ENCODE results near the gene SPATA9.

DNA sequence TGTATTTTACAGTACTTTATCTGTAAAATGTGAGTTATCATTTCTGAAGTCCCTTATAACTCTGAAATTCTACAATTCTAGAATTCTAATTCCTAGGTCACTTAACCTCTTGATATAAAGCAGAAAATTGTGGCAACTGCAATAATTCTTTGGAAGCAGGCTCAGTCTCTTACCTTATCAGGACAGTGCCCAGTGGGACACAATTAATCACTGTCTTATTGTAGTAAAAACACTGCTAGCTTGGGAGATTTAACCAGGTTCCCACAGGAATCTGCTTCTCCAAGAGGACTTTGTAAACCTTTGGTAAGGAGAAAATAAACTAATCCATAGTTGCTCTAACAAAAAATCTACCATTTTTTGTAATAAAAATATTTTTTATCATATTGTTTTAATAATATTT is 18.3 kb upstream of the SPATA9 start:
- no peak for TF ChIP-seq ZNF558 (tag by site-specific recombination; IDR thresholded peaks at IDR 0.05)
- TF ChIP-seq ZNF792 (tag by site-specific recombination; IDR thresholded peaks at IDR 0.05): no peak
- TF ChIP-seq, protein P1, sequence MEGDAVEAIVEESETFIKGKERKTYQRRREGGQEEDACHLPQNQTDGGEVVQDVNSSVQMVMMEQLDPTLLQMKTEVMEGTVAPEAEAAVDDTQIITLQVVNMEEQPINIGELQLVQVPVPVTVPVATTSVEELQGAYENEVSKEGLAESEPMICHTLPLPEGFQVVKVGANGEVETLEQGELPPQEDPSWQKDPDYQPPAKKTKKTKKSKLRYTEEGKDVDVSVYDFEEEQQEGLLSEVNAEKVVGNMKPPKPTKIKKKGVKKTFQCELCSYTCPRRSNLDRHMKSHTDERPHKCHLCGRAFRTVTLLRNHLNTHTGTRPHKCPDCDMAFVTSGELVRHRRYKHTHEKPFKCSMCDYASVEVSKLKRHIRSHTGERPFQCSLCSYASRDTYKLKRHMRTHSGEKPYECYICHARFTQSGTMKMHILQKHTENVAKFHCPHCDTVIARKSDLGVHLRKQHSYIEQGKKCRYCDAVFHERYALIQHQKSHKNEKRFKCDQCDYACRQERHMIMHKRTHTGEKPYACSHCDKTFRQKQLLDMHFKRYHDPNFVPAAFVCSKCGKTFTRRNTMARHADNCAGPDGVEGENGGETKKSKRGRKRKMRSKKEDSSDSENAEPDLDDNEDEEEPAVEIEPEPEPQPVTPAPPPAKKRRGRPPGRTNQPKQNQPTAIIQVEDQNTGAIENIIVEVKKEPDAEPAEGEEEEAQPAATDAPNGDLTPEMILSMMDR (tag by site-specific recombination; IDR thresholded peaks at IDR 0.05): no peak
- no peak for TF ChIP-seq ZNF555 (tag by site-specific recombination; conservative IDR thresholded peaks at IDR 0.05)
- TF ChIP-seq, protein P2, sequence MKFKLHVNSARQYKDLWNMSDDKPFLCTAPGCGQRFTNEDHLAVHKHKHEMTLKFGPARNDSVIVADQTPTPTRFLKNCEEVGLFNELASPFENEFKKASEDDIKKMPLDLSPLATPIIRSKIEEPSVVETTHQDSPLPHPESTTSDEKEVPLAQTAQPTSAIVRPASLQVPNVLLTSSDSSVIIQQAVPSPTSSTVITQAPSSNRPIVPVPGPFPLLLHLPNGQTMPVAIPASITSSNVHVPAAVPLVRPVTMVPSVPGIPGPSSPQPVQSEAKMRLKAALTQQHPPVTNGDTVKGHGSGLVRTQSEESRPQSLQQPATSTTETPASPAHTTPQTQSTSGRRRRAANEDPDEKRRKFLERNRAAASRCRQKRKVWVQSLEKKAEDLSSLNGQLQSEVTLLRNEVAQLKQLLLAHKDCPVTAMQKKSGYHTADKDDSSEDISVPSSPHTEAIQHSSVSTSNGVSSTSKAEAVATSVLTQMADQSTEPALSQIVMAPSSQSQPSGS (tag by site-specific recombination; IDR thresholded peaks at IDR 0.05; ENCODE audit: low read depth): no peak
- TF ChIP-seq ZNF302 (tag by site-specific recombination; IDR thresholded peaks at IDR 0.05; ENCODE audit: low read depth): no peak
- TF ChIP-seq RBAK (tag by site-specific recombination; IDR thresholded peaks at IDR 0.05): no peak
- no peak for TF ChIP-seq SP7 (tag by site-specific recombination; IDR thresholded peaks at IDR 0.05)
- no peak for TF ChIP-seq ZNF132 (tag by site-specific recombination; IDR thresholded peaks at IDR 0.05; ENCODE audit: borderline replicate concordance)
- no peak for TF ChIP-seq OSR2 (tag by site-specific recombination; IDR thresholded peaks at IDR 0.05)
- no peak for TF ChIP-seq ZNF23 (tag by site-specific recombination; IDR thresholded peaks at IDR 0.05; ENCODE audit: borderline replicate concordance)
- TF ChIP-seq ZNF155 (tag by site-specific recombination; IDR thresholded peaks at IDR 0.05): no peak
- TF ChIP-seq, protein P3, sequence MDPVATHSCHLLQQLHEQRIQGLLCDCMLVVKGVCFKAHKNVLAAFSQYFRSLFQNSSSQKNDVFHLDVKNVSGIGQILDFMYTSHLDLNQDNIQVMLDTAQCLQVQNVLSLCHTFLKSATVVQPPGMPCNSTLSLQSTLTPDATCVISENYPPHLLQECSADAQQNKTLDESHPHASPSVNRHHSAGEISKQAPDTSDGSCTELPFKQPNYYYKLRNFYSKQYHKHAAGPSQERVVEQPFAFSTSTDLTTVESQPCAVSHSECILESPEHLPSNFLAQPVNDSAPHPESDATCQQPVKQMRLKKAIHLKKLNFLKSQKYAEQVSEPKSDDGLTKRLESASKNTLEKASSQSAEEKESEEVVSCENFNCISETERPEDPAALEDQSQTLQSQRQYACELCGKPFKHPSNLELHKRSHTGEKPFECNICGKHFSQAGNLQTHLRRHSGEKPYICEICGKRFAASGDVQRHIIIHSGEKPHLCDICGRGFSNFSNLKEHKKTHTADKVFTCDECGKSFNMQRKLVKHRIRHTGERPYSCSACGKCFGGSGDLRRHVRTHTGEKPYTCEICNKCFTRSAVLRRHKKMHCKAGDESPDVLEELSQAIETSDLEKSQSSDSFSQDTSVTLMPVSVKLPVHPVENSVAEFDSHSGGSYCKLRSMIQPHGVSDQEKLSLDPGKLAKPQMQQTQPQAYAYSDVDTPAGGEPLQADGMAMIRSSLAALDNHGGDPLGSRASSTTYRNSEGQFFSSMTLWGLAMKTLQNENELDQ (tag by site-specific recombination; IDR thresholded peaks at IDR 0.05; ENCODE audit: low read depth): no peak
- TF ChIP-seq HOXD13 (CRISPR knock-in tag; IDR thresholded peaks at IDR 0.05; ENCODE audit: borderline replicate concordance): no peak
